ENCODE data around the gene DCTN5.

DNA sequence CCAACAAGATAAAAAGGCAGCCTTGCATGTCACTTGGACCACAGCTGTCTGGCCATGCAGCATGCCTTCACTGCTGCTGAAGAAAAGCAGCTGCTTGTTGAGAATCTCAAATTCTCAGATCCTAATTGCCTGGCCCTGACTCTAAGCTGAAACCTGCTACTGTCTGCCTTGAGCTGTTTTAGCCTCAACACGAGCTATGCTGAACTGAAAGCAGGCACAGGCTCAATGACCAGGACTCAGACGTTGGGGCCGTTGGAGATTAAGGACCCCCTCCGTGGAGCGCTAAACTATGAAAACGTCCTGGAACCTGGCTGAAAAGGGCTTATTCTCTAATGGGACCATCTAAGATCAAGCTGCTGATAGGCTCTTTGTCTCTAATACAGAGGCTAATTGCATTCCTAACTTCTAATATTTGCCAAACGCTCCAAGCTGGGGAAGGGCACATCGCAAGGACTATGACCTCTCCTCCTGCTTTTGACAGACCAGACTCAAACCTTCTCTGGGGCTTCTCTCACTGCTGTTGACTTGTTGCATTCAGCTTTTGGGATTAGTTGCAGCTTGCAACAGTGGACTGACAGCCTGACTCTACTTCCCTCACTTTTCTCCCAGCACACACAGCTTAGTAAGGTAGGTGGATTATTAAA is 32.8 kb downstream of the DCTN5 start:
- TF ChIP-seq, protein P1, sequence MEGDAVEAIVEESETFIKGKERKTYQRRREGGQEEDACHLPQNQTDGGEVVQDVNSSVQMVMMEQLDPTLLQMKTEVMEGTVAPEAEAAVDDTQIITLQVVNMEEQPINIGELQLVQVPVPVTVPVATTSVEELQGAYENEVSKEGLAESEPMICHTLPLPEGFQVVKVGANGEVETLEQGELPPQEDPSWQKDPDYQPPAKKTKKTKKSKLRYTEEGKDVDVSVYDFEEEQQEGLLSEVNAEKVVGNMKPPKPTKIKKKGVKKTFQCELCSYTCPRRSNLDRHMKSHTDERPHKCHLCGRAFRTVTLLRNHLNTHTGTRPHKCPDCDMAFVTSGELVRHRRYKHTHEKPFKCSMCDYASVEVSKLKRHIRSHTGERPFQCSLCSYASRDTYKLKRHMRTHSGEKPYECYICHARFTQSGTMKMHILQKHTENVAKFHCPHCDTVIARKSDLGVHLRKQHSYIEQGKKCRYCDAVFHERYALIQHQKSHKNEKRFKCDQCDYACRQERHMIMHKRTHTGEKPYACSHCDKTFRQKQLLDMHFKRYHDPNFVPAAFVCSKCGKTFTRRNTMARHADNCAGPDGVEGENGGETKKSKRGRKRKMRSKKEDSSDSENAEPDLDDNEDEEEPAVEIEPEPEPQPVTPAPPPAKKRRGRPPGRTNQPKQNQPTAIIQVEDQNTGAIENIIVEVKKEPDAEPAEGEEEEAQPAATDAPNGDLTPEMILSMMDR (IDR thresholded peaks at IDR 0.05) = no peak
- no peak for TF ChIP-seq POLR2A (IDR thresholded peaks at IDR 0.05)

All from adrenal gland (tissue), 5 donors.